HG02970 (cell line): ENCODE measurements around the gene KBTBD12.
"Not testable (repeated sequence)": the region's sequence is repeated elsewhere in the genome, so short reads cannot be mapped to it uniquely, and the experiment has no call there.

Experiments used
- ATAC-seq: cut with Tn5 transposase; IDR thresholded peaks from one replicate; pipeline ENCODE4 v1.9.1; 2021; ENCODE audit warnings: mild to moderate bottlenecking, moderate library complexity, moderate number of reproducible peaks; ENCODE audit not compliant: unreplicated experiment, low FRiP score

KBTBD12 gene

GRCh38 chr3:127915115-127915936, at the start of gene KBTBD12:
Gene KBTBD12 (plus strand): TSS chr3:127915232. CDS start chr3:127923062, 7,830 bp downstream.
- ATAC-seq, result no peak

DNA sequence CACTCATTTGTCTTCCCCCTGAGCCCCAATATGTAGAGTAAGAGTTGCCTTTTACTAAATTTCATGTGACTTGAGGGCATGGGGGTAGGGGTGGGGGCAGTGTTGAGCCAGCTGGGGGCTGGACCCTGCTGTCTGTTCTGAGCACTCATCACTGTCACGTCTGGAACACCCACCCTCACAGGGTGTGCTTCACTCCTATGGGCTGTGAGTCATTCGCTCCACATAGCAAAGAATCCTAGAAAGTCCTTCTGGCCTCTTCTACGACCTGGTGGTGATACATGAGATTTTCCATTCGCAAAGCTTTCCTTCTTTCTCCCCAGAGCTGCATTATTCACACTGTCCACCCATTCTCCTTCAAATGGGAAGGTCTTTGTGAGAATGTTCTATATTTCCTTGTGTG, 49.1 kb upstream of the KBTBD12 start:
- no peak for ATAC-seq

DNA sequence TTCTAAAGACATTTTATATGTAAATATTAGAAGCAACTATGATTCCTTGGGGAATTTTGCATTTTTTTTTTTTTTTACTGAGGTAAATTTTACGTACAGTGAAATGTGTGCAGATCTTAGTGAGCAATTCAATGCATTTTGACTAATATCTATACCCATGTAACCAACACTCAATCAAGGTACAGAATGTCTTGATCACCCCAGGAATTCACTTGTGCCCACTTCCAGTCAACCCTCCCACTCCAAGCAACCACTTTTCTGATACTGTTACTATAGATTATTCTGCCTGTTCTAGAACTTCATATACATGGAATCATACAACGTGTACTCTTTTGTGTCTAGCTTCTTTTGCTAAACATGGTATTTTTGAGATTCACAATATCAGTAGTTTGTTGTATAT, 47.6 kb upstream of the KBTBD12 start:
- no peak for ATAC-seq

- ATAC-seq, result no peak
These were observed 47.0 kb upstream of the KBTBD12 start for GRCh38 chr3:127867986-127868385.

DNA sequence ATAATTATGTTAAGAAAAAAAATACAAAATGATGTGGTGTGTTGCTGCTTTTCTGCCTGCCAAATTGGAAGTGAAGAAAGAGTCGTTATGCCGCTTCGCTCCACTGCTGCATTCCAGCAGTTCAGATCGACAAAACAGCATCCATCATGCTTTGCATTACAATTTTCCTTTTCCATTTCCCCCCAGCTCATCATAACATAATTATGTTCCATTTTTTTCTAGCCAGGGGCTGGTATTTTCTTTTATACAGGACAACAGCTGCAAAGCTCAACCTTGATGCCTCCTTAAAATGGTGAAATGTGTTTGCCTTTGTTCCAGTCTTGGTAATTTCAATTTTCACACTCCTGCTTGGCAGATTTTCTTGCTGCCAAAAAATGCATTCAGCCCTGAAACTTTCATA, 44.9 kb upstream of the KBTBD12 start:
- no peak for ATAC-seq

GRCh38 chr3:127874097-127874496, 40.9 kb upstream of the KBTBD12 start:
- not testable (repeated sequence) for ATAC-seq

- ATAC-seq, result no peak
These were observed 33.4 kb upstream of the KBTBD12 start for GRCh38 chr3:127881586-127881985.

- ATAC-seq, result no peak
These were observed 31.0 kb upstream of the KBTBD12 start for GRCh38 chr3:127884041-127884440.

DNA sequence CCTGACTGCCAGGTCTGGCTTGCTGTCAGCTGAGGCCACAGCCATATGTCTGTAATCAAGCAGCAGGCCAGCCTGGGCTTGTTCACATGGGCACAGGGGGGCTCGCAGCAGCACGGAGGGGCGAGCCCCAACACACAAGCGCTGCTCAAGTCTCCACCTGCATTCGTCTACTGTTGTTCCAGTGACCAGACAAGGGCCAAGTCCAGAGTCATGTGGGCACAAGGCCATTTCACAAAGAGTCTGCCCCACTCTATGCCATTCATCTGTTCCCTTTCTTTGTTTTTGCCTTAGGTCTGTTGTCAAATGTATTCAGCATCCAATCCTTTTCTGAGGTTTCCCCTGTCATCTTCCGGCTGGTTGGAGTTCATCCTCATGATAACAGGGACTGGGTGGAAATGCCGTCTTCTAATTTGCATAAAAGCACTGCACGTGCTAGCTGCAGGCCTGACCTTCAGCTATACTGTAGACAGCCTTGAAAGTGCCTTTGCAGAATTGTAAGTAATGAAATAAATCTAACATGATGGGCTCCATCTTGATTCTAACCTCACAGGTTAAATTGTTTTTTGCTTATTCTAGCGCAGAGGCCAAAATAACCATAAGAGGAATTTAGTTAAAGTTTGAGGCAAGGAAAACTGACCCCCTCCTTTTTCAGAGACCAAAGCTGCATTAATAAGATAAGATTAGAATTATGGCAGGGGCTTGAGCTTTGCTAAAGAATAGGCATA, 28.6 kb upstream of the KBTBD12 start:
- ATAC-seq, result no peak

- ATAC-seq, result no peak
These were observed 28.1 kb upstream of the KBTBD12 start for GRCh38 chr3:127886956-127887231.

DNA sequence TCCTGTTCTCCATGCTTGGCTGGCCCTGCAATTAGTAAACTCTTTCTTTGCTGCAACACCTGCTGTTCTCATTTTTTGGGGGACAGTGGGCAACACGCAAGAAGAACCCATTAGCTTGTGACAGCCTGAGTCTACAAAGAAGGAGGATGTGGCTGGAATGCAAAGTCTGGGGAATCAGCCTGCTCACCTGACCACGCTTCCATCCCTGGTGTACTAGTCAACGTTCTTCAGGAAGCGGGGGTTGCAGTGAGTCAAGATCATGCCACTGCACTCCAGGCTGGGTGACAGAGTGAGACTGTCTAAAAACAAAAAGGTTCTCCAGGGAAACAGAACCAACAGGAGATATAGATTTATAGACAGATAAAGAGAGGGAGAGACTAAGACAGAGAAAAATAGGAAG, 27.7 kb upstream of the KBTBD12 start:
- no peak for ATAC-seq

DNA sequence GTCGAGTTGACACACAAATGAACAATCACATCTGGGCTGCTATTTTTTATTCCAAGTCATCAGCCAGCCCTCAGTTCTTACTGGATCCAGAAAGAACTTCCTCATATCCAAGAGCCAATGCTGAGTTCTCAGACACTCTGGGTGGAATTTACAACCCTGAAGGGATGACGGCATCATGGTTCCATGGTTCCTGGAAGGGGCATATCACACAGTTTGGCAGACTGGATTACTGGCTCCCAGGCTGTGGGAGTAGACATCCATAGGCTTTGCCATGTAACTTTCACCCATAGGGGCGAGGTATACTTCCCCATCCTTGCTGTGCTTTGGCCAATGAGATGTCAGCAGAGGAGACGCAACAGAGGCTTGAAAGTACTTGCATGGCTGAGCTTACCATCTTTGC, 26.9 kb upstream of the KBTBD12 start:
- no peak for ATAC-seq

GRCh38 chr3:127888564-127889107, 26.4 kb upstream of the KBTBD12 start:
- ATAC-seq, result no peak

DNA sequence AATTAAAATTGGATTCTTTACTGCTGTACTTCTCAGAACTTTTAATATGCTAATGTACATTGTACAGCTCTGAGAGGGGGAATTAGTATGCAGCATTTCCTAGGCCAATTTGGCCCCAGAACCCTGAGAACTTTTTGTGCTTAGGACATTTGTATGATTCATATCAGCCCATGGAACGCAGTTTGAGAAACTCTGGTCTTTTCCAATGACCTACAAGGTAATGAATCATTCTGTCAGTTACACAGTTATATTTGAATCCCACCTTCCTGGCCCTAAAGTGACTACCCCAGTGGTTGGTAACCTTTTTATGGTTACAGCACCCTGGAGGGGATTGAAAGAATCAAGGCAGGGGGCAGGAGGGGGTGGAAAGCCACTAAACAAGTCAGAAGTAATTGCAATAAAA, 25.6 kb upstream of the KBTBD12 start:
- ATAC-seq, result no peak

DNA sequence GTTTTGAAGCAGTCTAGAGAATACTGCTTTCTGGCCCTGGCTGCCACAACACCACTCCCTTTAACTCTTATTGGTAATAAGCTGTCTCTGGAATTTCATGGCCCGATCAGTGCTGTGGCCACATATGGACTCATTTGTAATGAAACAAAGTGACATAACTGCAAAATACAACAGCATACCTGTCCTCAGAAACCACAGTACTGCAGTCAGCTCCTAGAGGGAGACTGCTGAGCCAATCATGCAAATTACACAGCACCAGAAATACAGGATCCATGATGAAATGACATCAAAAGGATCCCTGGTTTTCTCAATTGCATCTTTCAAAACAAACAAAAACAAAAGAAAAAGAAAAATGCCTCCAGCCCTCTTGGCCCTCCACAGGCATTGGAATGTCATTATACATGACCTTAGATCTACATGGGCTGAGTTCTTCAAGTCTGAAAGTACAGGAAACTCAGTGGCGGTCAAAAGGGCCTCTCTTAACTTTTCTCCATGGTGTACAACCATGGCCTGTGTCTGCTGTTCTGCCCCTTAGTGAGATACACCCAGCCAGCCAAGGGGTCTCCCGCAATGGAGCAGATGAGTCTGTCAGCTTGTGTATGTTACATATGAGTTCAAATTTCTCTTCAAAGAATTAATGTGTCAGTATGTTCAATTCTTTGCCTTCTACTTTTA, 24.9 kb upstream of the KBTBD12 start:
- no peak for ATAC-seq

GRCh38 chr3:127890651-127891290, 24.3 kb upstream of the KBTBD12 start:
- not testable (repeated sequence) for ATAC-seq

DNA sequence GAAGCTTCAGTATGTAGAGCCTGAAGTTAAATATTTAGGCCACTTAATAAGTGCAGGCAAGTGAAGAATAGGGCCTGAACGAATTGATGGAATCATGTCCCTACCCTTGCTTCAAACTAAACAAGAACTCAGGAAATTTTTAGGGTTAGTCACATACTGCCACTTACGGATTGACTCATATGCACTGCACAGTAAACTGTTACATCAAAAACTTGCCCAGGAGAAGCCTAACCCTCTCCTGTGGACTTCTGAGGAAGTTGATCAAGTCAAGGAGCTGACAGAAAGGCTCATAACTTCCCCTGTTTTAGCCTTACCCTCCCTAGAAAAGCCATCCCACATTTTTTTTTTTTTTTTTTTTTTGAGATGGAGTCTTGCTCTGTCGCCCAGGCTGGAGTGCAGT, 20.6 kb upstream of the KBTBD12 start:
- ATAC-seq, result no peak

DNA sequence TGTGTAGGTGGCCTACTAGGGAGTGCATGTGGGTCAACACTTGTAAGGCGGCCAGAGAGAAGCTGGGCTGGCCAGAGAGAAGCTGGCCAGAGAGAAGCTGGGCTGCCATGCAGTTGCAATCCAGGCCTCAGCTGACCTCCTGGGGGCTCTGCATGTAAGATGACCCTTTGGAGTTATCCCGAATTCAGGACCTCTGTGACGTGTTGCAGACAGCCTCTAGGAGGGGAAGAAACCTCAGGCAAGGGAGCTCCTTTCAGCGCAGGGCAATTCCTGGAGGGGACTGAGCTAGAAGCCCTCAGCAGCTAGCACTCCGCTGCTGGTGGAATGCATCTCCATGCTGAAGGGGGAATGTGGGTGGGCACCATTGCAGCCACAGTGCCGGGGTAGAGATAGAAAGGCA, 15.8 kb upstream of the KBTBD12 start:
- ATAC-seq, result no peak

- ATAC-seq, result no peak
These were observed 15.3 kb upstream of the KBTBD12 start for GRCh38 chr3:127899766-127900165.

GRCh38 chr3:127900536-127900935, 14.5 kb upstream of the KBTBD12 start:
- no peak for ATAC-seq

DNA sequence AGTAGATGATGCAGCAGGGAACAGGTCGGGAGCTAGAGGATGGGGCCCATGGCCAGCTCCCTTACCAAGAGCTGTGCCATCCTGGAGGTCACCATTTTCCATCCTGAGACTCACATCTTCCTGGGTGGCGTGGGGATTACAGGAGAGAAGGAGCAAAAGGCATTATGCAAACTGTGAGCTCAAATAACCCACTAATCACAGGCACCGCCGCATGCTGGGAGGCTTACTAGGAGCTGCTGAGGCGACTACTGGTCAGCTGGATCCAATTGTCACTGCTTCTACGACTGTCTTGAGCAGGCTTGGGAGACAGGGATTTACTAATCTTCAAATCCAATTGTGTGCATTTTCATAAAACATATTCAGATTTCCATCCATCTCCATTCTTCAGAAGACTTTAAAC, 12.5 kb upstream of the KBTBD12 start:
- ATAC-seq, result no peak
